GM18951 (cell line): ENCODE data around the gene MRTFB.

Source experiments
- POLR2A ChIP-seq: IDR thresholded peaks from 4 replicates; pipeline ENCODE4 v1.6.1; 2011; ENCODE audit warnings: mild to moderate bottlenecking; ENCODE audit not compliant: insufficient read length, insufficient read depth; ENCODE audit errors: extremely low read depth
- in situ Hi-C: fragments of 300-500 bp; cut with MboI; formaldehyde crosslinking; loops from one replicate; pipeline ENCODE4 v1.12.0; 2022; ENCODE audit warnings: low sequenced_read_pairs, mixed read lengths, inconsistent platforms; ENCODE audit not compliant: unreplicated experiment

Gene MRTFB

GRCh38 chr16:14050291-14051027 is 20.7 kb upstream of the MRTFB start:
- no peak for TF ChIP-seq POLR2A
- in situ Hi-C loops: no loop called here

GRCh38 chr16:14051103-14051729 is 19.9 kb upstream of the MRTFB start:
- no peak for TF ChIP-seq POLR2A

GRCh38 chr16:14056970-14057369 is 14.1 kb upstream of the MRTFB start:
- no peak for TF ChIP-seq POLR2A
- in situ Hi-C loops: no loop called here

More at GRCh38 chr16:14051103-14051729, 19.9 kb upstream of the MRTFB start:
- in situ Hi-C loops: no loop called here

- in situ Hi-C loops: no loop called here
- TF ChIP-seq POLR2A: no peak
Measured at GRCh38 chr16:14057878-14058382, 13.2 kb upstream of the MRTFB start.

- in situ Hi-C loops: no loop called here
- TF ChIP-seq POLR2A: no peak
Measured at GRCh38 chr16:14061732-14062259, 9.3 kb upstream of the MRTFB start.

- in situ Hi-C loops: no loop called here
- no peak for TF ChIP-seq POLR2A
Measured at GRCh38 chr16:14062261-14062660, 8.9 kb upstream of the MRTFB start.

GRCh38 chr16:14063618-14064581 is 7.2 kb upstream of the MRTFB start:
- in situ Hi-C loops: no loop called here
- TF ChIP-seq POLR2A: no peak

- in situ Hi-C loops: no loop called here
Measured at GRCh38 chr16:14069818-14070217, 1.3 kb upstream of the MRTFB start.

GRCh38 chr16:14070555-14070876 is 603 bp upstream of the MRTFB start:
- in situ Hi-C loops: no loop called here

More at GRCh38 chr16:14069818-14070217, 1.3 kb upstream of the MRTFB start:
- TF ChIP-seq POLR2A: no peak

GRCh38 chr16:14071576-14072271 is 605 bp downstream of the MRTFB start:
- in situ Hi-C loops: no loop called here
- no peak for TF ChIP-seq POLR2A

More at GRCh38 chr16:14070555-14070876, 603 bp upstream of the MRTFB start:
- no peak for TF ChIP-seq POLR2A

GRCh38 chr16:14072360-14072759 is 1.2 kb downstream of the MRTFB start:
- TF ChIP-seq POLR2A: no peak
- in situ Hi-C loops: no loop called here

GRCh38 chr16:14074544-14074943 is 3.4 kb downstream of the MRTFB start:
- in situ Hi-C loops: no loop called here
- no peak for TF ChIP-seq POLR2A
